ENCODE measurements around the gene BCKDK.

DNA sequence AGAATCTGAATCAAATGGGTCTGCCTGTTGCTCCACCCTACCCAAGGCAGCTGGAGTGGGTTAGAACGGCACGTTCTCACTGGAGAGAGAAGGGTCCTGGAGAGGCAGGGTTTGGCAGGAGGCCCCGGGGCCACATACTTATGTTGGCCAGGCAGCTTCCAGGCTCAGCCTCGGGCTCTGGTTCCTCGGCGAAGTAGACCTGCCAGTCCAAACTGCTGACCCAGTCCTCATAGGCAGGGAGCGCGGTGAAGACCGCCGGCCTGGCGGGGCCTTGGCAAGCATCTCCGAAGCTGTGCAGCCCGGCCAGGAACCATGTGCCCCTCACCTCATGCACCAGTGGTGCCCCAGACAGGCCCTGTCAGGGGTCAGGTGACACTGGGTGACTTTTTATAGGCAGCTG is 24.2 kb upstream of the BCKDK start:
- TF ChIP-seq, protein P1, sequence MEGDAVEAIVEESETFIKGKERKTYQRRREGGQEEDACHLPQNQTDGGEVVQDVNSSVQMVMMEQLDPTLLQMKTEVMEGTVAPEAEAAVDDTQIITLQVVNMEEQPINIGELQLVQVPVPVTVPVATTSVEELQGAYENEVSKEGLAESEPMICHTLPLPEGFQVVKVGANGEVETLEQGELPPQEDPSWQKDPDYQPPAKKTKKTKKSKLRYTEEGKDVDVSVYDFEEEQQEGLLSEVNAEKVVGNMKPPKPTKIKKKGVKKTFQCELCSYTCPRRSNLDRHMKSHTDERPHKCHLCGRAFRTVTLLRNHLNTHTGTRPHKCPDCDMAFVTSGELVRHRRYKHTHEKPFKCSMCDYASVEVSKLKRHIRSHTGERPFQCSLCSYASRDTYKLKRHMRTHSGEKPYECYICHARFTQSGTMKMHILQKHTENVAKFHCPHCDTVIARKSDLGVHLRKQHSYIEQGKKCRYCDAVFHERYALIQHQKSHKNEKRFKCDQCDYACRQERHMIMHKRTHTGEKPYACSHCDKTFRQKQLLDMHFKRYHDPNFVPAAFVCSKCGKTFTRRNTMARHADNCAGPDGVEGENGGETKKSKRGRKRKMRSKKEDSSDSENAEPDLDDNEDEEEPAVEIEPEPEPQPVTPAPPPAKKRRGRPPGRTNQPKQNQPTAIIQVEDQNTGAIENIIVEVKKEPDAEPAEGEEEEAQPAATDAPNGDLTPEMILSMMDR (conservative IDR thresholded peaks at IDR 0.05; ENCODE audit: low read length) = no peak
- no peak for TF ChIP-seq EZH2phosphoT487 (IDR thresholded peaks at IDR 0.05; ENCODE audit: borderline replicate concordance, low read depth, low read length)
